Measurements from ENCODE around the gene MAP3K1. TPM values are rescaled to one million over a fixed set of nuclear protein-coding genes. Genes with fewer than 3 reads are reported as not detected.

MAP3K1 gene
- total RNA-seq, 3 donors from 2014 or later = 11.1 to 12.2 (median 11.5) TPM

- H3K4me3 ChIP-seq = no peak overlapping the region
- intact Hi-C loops (cut with DNase I, micrococcal nuclease) = no loop called here
- TF ChIP-seq, protein P1, sequence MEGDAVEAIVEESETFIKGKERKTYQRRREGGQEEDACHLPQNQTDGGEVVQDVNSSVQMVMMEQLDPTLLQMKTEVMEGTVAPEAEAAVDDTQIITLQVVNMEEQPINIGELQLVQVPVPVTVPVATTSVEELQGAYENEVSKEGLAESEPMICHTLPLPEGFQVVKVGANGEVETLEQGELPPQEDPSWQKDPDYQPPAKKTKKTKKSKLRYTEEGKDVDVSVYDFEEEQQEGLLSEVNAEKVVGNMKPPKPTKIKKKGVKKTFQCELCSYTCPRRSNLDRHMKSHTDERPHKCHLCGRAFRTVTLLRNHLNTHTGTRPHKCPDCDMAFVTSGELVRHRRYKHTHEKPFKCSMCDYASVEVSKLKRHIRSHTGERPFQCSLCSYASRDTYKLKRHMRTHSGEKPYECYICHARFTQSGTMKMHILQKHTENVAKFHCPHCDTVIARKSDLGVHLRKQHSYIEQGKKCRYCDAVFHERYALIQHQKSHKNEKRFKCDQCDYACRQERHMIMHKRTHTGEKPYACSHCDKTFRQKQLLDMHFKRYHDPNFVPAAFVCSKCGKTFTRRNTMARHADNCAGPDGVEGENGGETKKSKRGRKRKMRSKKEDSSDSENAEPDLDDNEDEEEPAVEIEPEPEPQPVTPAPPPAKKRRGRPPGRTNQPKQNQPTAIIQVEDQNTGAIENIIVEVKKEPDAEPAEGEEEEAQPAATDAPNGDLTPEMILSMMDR (IDR thresholded peaks at IDR 0.05) = no peak
- H3K9me3 ChIP-seq = no peaks in the 10 kb centered on the region
- DNase-seq (no peak), ATAC-seq (no peak)
- no peaks in the 10 kb centered on the region for H3K4me1 ChIP-seq (ENCODE audit: low read depth)
- no peaks in the 10 kb centered on the region for H3K36me3 ChIP-seq (ENCODE audit: low read depth)
Observed at GRCh38 chr5:56802205-56802604, 13.1 kb upstream of the MAP3K1 start.

DNA sequence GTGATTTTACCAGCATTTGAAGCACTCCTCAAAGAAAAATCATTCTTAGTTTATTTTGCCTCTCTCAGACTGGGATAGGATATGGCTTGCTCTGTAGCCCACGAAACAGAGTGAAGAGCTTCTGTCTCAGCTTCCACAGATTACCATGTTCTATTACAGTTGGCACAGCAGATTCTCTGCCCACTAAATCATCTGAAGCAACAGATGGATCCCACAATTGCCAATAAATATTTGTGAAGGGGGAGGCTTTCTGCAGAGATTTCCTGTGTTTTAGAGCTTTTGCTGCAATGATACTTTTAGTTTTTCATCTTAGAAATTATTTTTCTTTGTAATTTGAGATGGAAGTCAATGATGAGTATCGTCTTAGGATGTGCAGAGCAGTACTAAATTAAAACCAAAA is 12.3 kb upstream of the MAP3K1 start:
- intact Hi-C loops (cut with DNase I, micrococcal nuclease) = no loop called here
- Histone ChIP-seq H3K4me1 (ENCODE audit: low read depth) (no peaks in the 10 kb centered on the region), H3K36me3 (ENCODE audit: low read depth) (no peaks in the 10 kb centered on the region), H3K4me3 (no peak overlapping the region), H3K9me3 (no peaks in the 10 kb centered on the region)
- ATAC-seq = no peak
- TF ChIP-seq, protein P1 (IDR thresholded peaks at IDR 0.05) = no peak
- no peak for DNase-seq

- ATAC-seq = no peak
- H3K4me3 ChIP-seq = no peak overlapping the region
- intact Hi-C loops (cut with DNase I, micrococcal nuclease) = no loop called here
- no peaks in the 10 kb centered on the region for H3K4me1 ChIP-seq (ENCODE audit: low read depth)
- H3K9me3 ChIP-seq = no peaks in the 10 kb centered on the region
- H3K36me3 ChIP-seq (ENCODE audit: low read depth) = no peaks in the 10 kb centered on the region
- TF ChIP-seq, protein P1 (IDR thresholded peaks at IDR 0.05) = no peak
- no peak for DNase-seq
Observed at GRCh38 chr5:56803894-56804293, 11.5 kb upstream of the MAP3K1 start.

GRCh38 chr5:56807679-56808078 is 7.7 kb upstream of the MAP3K1 start:
- ATAC-seq = peak; percentile 87
- Histone ChIP-seq H3K4me1 (ENCODE audit: low read depth) (no peaks in the 10 kb centered on the region), H3K4me3 (no peak overlapping the region), H3K36me3 (ENCODE audit: low read depth) (no peaks in the 10 kb centered on the region), H3K9me3 (no peaks in the 10 kb centered on the region)
- intact Hi-C loops (cut with DNase I, micrococcal nuclease) = no loop called here
- no peak for DNase-seq
- TF ChIP-seq, protein P1 (IDR thresholded peaks at IDR 0.05) = no peak

DNA sequence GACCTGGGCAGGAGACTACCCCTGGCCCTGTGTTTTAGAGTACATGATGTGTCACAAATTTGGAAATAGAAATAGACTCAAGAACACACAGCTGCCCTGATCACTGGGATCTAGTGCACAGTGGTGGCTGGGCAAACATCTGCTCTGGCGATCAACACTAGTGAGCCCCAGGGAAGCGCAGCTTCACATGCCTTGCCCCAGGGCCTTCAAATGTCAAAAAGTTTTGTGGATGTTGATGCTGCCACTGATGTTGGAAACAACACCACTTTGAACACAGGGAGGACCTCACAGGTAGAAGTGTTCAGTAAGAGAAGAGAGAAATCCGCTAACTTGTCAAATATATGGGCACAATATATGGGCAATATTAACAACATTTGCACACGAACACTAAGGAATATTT is 7.1 kb upstream of the MAP3K1 start:
- Histone ChIP-seq H3K4me1 (ENCODE audit: low read depth) (no peaks in the 10 kb centered on the region), H3K4me3 (no peak overlapping the region), H3K36me3 (ENCODE audit: low read depth) (no peaks in the 10 kb centered on the region), H3K9me3 (no peaks in the 10 kb centered on the region)
- intact Hi-C loops (cut with DNase I, micrococcal nuclease) = no loop called here
- DNase-seq = no peak
- TF ChIP-seq, protein P1 (IDR thresholded peaks at IDR 0.05) = no peak
- ATAC-seq = no peak

- no peaks in the 10 kb centered on the region for H3K36me3 ChIP-seq (ENCODE audit: low read depth)
- H3K4me3 ChIP-seq = no peak overlapping the region
- ATAC-seq (no peak), DNase-seq (no peak)
- intact Hi-C loops (cut with DNase I, micrococcal nuclease) = no loop called here
- H3K4me1 ChIP-seq (ENCODE audit: low read depth) = no peaks in the 10 kb centered on the region
- H3K9me3 ChIP-seq = no peaks in the 10 kb centered on the region
- TF ChIP-seq, protein P1 (IDR thresholded peaks at IDR 0.05) = no peak
Observed at GRCh38 chr5:56810826-56811225, 4.5 kb upstream of the MAP3K1 start.
